ENCODE data around the gene CTDNEP1.

The CTDNEP1 gene

DNA sequence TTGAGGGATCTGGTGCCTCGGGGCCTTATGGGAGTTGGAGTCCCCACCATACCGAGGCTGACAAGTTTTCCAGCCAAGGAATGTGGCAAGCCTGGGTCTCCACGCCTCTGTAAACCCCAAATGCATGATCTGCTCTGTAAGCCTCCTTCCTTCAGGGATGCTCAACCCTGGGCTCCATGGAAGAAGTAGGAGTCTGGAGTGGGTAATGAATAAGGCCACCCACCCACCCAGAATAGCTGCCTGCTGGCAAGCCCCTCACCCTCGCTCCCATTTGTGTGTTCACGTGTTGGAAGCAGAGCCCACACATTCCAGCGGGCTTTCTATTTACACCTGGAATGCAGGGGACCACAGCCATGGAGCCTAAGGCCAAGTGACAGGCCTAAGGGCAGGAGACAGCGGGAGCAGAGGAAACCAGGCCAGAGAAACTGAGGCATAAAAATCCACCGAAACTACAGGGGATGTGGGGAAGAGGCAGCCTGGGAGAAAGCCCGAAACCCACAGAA is 36.3 kb downstream of the CTDNEP1 start:
- DNase-seq (ENCODE audit: low spot score), result no peak

DNA sequence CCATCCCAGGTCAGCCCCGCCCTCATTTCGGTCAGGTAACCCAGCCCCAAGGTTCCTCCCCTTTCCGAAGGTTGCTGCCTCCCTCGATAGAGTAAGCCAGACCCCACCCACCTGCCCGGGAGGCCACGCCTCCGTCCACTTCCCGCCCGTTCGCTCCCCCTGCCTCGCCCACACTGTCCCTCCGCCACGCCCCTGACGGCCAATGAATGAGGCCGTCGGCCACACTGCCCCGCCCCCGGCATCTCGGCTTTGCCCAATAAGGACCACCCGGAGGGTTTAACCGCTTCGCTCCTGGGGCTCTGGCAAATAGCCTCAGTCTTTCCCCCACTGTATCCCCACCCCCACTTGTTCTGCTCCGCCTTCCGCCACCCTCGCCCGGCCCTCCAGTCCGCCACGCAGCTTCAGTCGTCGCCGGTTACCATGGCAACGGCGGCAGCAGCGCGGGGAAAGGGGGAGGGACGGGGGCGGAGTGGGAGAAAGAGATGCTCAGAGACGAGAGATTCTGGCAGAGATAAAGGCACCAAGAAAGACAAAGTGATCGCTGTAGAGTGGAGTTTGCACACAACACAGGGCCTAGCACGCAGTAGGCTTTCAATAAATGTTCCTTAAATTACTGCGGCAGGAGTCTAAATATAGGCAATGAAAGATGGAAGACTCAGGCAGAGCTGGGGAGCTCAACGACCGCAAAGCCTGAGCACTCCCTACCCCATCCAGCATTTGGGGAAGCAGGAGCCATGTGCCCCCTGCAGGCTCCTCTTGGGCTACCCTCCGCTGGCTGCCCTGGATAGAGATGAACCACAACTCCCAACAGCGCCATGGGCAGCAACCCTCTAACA is 37.0 kb downstream of the CTDNEP1 start:
- DNase-seq (ENCODE audit: low spot score), result peak; percentile 95

GRCh38 chr17:7213895-7214299 is 37.6 kb downstream of the CTDNEP1 start:
- peak; percentile 76 for DNase-seq (ENCODE audit: low spot score)

- no peak for DNase-seq (ENCODE audit: low spot score)
These were observed 39.9 kb downstream of the CTDNEP1 start for GRCh38 chr17:7211491-7212273.

DNA sequence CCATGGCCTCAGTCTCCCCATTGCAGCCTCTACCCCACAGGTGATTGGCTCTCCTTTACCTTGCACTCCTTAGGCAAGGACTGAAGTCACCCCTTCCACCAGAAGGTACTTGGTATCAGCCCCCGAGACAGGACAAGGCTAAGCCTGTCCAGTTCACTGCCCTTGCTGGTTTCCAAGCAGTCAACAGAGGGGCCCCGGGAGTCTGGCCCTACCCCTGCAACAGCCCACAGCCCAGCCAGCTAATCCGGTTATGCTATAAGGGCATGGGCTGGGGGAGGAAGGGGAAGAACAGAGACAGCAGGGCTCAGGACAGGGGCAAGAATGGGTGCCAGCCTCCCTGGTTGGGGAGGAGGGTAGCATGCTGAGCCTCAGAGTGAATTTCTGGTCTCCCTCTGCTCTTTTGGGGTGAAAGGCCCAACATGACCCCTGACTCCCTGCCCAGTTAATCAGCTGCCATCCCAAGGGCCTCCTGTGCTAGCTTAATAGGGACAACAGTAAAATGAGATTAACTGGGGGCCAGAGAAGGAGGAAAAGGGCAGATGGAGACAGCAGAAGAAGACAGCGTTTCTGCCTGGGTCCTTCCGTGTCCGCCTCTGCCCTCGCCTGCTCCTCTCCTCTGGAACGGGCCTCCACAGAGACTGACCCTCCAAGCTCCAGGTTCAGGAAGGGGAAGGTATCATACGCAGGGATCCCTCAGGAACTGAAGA is 42.6 kb downstream of the CTDNEP1 start:
- no peak for DNase-seq (ENCODE audit: low spot score)

DNA sequence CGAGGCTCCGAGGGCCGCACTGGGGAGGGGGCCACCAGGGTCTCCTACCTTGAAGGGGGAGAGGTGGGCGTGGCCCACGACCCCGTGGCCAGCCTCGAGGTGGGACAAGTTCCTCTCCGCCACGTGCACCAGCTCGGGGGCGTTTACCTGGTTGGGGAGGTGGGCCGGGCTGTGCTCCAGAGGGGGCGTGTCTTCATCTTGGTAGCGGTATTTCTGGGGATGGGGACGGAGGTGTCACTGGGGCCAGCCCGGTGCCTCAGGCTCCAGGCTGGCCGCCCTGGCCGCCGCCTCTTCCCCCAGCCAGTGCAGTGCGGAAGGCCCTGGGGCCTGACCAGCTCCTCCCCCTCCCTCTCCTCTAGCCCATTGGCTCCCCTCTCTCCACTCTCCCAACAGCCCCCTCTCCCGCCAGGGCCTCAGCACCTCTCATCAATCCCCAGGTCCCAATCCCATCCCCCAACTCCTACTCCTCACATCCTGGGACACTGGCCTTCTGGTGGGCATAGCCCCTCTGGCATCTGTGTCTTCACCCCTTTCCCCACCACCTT is 43.4 kb downstream of the CTDNEP1 start:
- no peak for DNase-seq (ENCODE audit: low spot score)

- peak; percentile 63 for DNase-seq (ENCODE audit: low spot score)
These were observed 44.2 kb downstream of the CTDNEP1 start for GRCh38 chr17:7207120-7208001.

- DNase-seq (ENCODE audit: low spot score), result no peak
These were observed 46.0 kb downstream of the CTDNEP1 start for GRCh38 chr17:7205561-7205960.

DNA sequence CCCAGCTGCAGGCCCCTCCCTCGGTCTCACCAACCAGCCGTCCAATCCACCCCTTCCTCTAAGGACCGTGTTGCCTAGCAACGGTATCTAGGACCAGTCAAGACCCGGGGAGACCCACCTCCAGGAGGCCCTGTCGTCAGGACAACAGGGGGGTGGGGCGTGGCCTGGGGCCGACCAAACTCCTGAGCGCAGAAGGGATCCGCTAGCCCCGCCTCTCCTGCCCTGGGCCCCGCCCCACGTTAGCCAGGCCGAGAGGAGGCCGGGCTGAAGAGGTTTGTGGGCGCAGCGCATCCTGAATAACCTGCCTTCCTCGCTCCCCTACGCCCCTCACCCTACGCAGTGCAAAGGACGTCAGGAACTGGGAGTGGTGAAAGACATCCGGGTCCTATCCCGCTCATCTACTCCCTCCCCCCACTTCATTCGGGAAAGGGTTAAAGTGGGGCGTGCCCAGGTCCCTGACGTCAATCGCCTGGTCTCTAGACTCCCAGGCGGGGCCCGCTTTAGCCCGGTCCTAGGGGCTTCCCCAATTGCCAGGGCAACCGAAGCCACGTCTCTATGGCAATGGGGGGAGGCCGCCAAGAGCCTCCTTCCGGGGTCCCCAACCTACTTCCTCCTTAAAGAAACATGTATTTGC is 46.6 kb downstream of the CTDNEP1 start:
- peak; percentile 90 for DNase-seq (ENCODE audit: low spot score)

GRCh38 chr17:7204336-7204735 is 47.2 kb downstream of the CTDNEP1 start:
- DNase-seq (ENCODE audit: low spot score), result no peak

DNA sequence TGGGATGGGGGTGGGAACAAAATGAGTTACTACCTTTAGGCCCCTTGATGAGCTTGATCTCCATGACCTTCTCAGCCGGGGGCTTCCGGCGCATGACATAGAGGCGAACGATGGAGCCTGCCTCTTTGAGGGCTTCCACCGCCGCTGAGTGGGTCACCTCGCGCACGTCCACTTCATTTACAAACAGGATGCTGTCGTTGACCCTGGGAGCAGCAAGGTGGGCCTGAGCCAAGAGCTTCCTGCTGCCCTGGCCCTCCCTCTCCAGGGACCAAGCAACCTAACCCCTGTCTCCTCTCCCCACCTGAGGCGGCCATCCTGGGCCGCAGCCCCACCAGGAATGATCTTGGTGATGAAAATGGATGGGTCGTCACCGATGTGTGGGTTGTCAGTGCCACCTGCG is 48.1 kb downstream of the CTDNEP1 start:
- DNase-seq (ENCODE audit: low spot score), result no peak

GRCh38 chr17:7196651-7197401 is 54.7 kb downstream of the CTDNEP1 start:
- no peak for DNase-seq (ENCODE audit: low spot score)

- no peak for DNase-seq (ENCODE audit: low spot score)
These were observed 55.6 kb downstream of the CTDNEP1 start for GRCh38 chr17:7195971-7196370.

Data from AG08396 (cell line).